CD14-positive monocyte (primary cell): Measurements from ENCODE around the gene IQGAP2. TPM values are rescaled to one million over a fixed set of nuclear protein-coding genes. Genes with fewer than 3 reads are reported as not detected.

Experiments used
- DNase-seq, 3 donors: peaks; one replicate each; pipeline ENCODE4 v3.0.0-alpha.2; 2011 to 2022
- H2AFZ ChIP-seq: 2 replicates; pipeline ENCODE4 v1.6.0; 2012; ENCODE audit warnings: mild to moderate bottlenecking, low read depth, low read length, inconsistent platforms; ENCODE audit not compliant: insufficient read depth, poor library complexity, severe bottlenecking
- H3K27ac ChIP-seq, 2 donors: 1 replicate in 1 of 2; 2 replicates in 1 of 2; pipeline ENCODE4 v1.5.1; 2012 to 2013; ENCODE audit warnings: low read length in 2 of 2, control low read depth in 1 of 2, inconsistent platforms in 1 of 2, low read depth in 1 of 2, mild to moderate bottlenecking in 1 of 2
- H3K27me3 ChIP-seq, 2 donors: one replicate each; pipeline versions ENCODE4 v1.6.0 to v1.6.1; 2011 to 2013; ENCODE audit warnings: low read length in 2 of 2; ENCODE audit not compliant: control insufficient read depth in 2 of 2, insufficient read depth in 2 of 2
- H3K36me3 ChIP-seq, 2 donors: replicated peaks in 1 of 2; 1 replicate in 1 of 2; 2 replicates in 1 of 2; pipeline versions ENCODE4 v1.5.1 to v1.6.1; 2012 to 2013; ENCODE audit warnings: low read length in 2 of 2, control low read depth in 1 of 2, inconsistent platforms in 1 of 2, mild to moderate bottlenecking in 1 of 2; ENCODE audit not compliant: insufficient read depth in 2 of 2, control insufficient read depth in 1 of 2
- H3K4me1 ChIP-seq, 2 donors: 1 replicate in 1 of 2; 2 replicates in 1 of 2; pipeline versions ENCODE4 v1.5.1 to v1.6.1; 2012 to 2013; ENCODE audit warnings: low read length in 2 of 2, control low read depth in 1 of 2, inconsistent platforms in 1 of 2, mild to moderate bottlenecking in 1 of 2, moderate library complexity in 1 of 2; ENCODE audit not compliant: insufficient read depth in 2 of 2, control insufficient read depth in 1 of 2
- H3K4me2 ChIP-seq: replicated peaks from 2 replicates; pipeline ENCODE3; 2012; ENCODE audit warnings: low read length, moderate library complexity, mild to moderate bottlenecking; ENCODE audit not compliant: poor library complexity, severe bottlenecking; ENCODE audit errors: extremely low read depth
- H3K4me3 ChIP-seq, 3 experiments: fragments of 200-600 bp in 1 of 3; sonication (generic) in 1 of 3; replicated peaks in 1 of 3; 1 replicate in 2 of 3; 2 replicates in 1 of 3; pipeline ENCODE4 v1.5.1; 2011 to 2013; ENCODE audit warnings: low read length in 3 of 3, mild to moderate bottlenecking in 3 of 3, control low read depth in 2 of 3, low read depth in 2 of 3, inconsistent platforms in 1 of 3, moderate library complexity in 1 of 3
- H3K79me2 ChIP-seq: 2 replicates; pipeline ENCODE4 v1.6.0; 2012; ENCODE audit warnings: mild to moderate bottlenecking, control low read depth, inconsistent platforms, low read length, moderate library complexity; ENCODE audit not compliant: insufficient read depth
- H3K9ac ChIP-seq: 2 replicates; pipeline ENCODE4 v1.6.0; 2017; ENCODE audit warnings: low read length, mild to moderate bottlenecking; ENCODE audit not compliant: insufficient read depth, poor library complexity, severe bottlenecking
- H3K9me3 ChIP-seq, 2 donors: replicated peaks in 1 of 2; 1 replicate in 1 of 2; 2 replicates in 1 of 2; pipeline versions ENCODE4 v1.5.1 to v1.6.1; 2012 to 2013; ENCODE audit warnings: low read length in 2 of 2, control low read depth in 1 of 2; ENCODE audit not compliant: control insufficient read depth in 1 of 2, insufficient read depth in 1 of 2
- H4K20me1 ChIP-seq: 2 replicates; pipeline ENCODE4 v1.6.0; 2012; ENCODE audit warnings: mild to moderate bottlenecking, low read length, control low read depth, moderate library complexity; ENCODE audit not compliant: insufficient read depth
- H3K27ac Mint-ChIP-seq, 7 donors: one replicate each; pipeline ENCODE4 v1.8.0; 2020; ENCODE audit warnings: mild to moderate bottlenecking in 7 of 7, mixed read lengths in 7 of 7, moderate library complexity in 6 of 7, inconsistent platforms in 2 of 7
- H3K27me3 Mint-ChIP-seq, 3 donors: one replicate each; pipeline ENCODE4 v1.8.0; 2021 to 2022; ENCODE audit warnings: low read depth in 3 of 3, mild to moderate bottlenecking in 3 of 3, mixed read lengths in 3 of 3, moderate library complexity in 3 of 3, inconsistent platforms in 1 of 3
- H3K36me3 Mint-ChIP-seq, 2 donors: one replicate each; pipeline ENCODE4 v1.8.0; 2020; ENCODE audit warnings: mixed read lengths in 2 of 2, inconsistent platforms in 1 of 2, mild to moderate bottlenecking in 1 of 2
- H3K4me1 Mint-ChIP-seq: one replicate; pipeline ENCODE4 v1.8.0; 2020; ENCODE audit warnings: mild to moderate bottlenecking, mixed read lengths
- H3K4me3 Mint-ChIP-seq, 2 donors: one replicate each; pipeline ENCODE4 v1.8.0; 2020; ENCODE audit warnings: mild to moderate bottlenecking in 2 of 2, mixed read lengths in 2 of 2, moderate library complexity in 1 of 2
- H3K9me3 Mint-ChIP-seq, 7 donors: one replicate each; pipeline ENCODE4 v1.8.0; 2020 to 2022; ENCODE audit warnings: mixed read lengths in 7 of 7, mild to moderate bottlenecking in 6 of 7, moderate library complexity in 6 of 7, inconsistent platforms in 2 of 7
- CTCF ChIP-seq: fragments of 200-600 bp; IDR thresholded peaks from one replicate; pipeline ENCODE4 v1.8.0; 2022; ENCODE audit warnings: antibody characterized with exemption, mild to moderate bottlenecking
- WGBS: methylation state at CpG from one replicate; pipeline ENCODE4 v1.1.5; 2013; ENCODE audit warnings: missing lambda C conversion rate; ENCODE audit not compliant: insufficient coverage; 5-methylcytosine and 5-hydroxymethylcytosine counted together
- intact Hi-C, 2 donors: fragments of 100-400 bp; cut with micrococcal nuclease; formaldehyde crosslinking; loops; one replicate each; pipeline versions ENCODE4 v1.15.0 to v1.15.1; 2023
- polyA plus RNA-seq, 3 donors: library from polyadenylated mRNA; depleted of rRNA in 1 of 3; unstranded in 2 of 3; stranded (reverse) in 1 of 3; fragments of 300-500 nt in 2 of 3; fragments of >200 nt in 1 of 3; fragmentation: Illumina TruSeq in 2 of 3; gene quantifications; 1 replicate in 2 of 3; 2 replicates in 1 of 3; pipeline ENCODE4 v1.2.3, GENCODE V29; 2012 to 2021

IQGAP2 gene
- polyA plus RNA-seq, 3 donors, result 21.4 to 50.9 (median 35.4) TPM

- peaks cover 0 to 2% (median 0%) of the 10 kb centered on the region in 3 donors for H3K27me3 Mint-ChIP-seq
- DNase-seq, result no peak
- intact Hi-C loops, result no loop called here
- peak overlapping the region in 1 of 7 donors; percentile 23 for H3K27ac Mint-ChIP-seq
- Histone ChIP-seq H3K4me2 (no peak overlapping the region), H3K9me3 (no peaks in the 10 kb centered on the region), H2AFZ (no peak overlapping the region), H3K4me1 (peaks cover 17 to 22% of the 10 kb centered on the region in 2 donors), H3K27me3 (no peaks in the 10 kb centered on the region), H3K36me3 (no peaks in the 10 kb centered on the region), H3K9ac (no peak overlapping the region), H3K27ac (peak overlapping the region in 1 of 2 donors; percentile 62), H4K20me1 (peaks cover 100% of the 10 kb centered on the region), H3K4me3 (no peak overlapping the region), H3K79me2 (peaks cover 98% of the 10 kb centered on the region)
- peaks cover 4 to 7% of the 10 kb centered on the region in 2 donors for H3K36me3 Mint-ChIP-seq
- no peak overlapping the region for H3K4me3 Mint-ChIP-seq
- peaks cover 45% of the 10 kb centered on the region for H3K4me1 Mint-ChIP-seq
- TF ChIP-seq CTCF, result no peak
- no peaks in the 10 kb centered on the region for H3K9me3 Mint-ChIP-seq
- WGBS, result 100% methylated on average over 1 of the region's 4 CpGs
These were observed 100.8 kb downstream of the IQGAP2 start for GRCh38 chr5:76503929-76504328.

DNA sequence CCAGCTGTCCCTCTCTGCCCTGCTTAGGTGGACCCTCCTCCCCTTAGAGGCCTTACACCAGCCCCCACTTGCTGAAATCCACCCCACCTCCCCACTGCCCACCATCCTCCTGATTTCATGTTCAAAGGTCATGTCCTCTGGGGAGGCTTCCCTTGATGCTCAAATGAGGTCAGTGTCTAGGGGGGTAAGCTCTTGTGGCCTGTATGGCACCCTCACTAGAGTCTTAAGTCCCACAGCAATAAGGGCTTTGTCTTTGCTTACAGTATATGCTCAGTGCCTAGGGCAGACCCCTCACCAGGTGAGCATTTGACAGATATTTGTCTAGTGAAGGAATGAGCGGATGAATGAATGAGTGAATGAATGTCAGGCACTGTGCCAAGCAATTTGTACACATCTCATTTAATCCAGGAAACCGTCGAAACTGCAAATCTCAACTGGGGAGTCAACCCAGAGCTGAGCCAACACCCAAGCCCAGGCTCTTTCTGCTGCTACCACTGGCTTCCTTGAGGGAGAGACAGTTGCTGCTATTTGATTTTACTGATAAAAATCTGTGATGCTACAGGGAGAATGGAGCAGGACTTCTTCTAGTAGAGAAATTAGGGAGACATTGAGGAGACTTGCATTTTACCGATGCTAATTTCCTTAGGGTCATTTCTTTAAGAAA, 101.9 kb downstream of the IQGAP2 start:
- Mint-ChIP-seq H3K27ac (peak overlapping the region; percentile 31 to 81 (median 69)), H3K36me3 (peaks cover 4 to 10% of the 10 kb centered on the region in 2 donors), H3K9me3 (peaks cover 0 to 2% (median 0%) of the 10 kb centered on the region in 7 donors), H3K4me3 (no peak overlapping the region), H3K4me1 (peaks cover 37% of the 10 kb centered on the region), H3K27me3 (peaks cover 0 to 2% (median 0%) of the 10 kb centered on the region in 3 donors)
- Histone ChIP-seq H3K36me3 (peaks cover 0 to under 1% of the 10 kb centered on the region in 2 donors), H4K20me1 (peaks cover 100% of the 10 kb centered on the region), H3K4me3 (no peak overlapping the region), H3K9me3 (no peaks in the 10 kb centered on the region), H3K27ac (peak overlapping the region in 1 of 2 donors; percentile 62), H3K27me3 (no peaks in the 10 kb centered on the region), H2AFZ (no peak overlapping the region), H3K4me1 (peaks cover 17 to 22% of the 10 kb centered on the region in 2 donors), H3K79me2 (peaks cover 98% of the 10 kb centered on the region), H3K9ac (peak overlapping the region; percentile 5), H3K4me2 (no peak overlapping the region)
- intact Hi-C loops, result no loop called here
- no peak for TF ChIP-seq CTCF
- no peak for DNase-seq
- WGBS, result no CpG with 5 or more reads among the region's 4 CpGs
